Ectodermal cell (in vitro differentiated cells): Measurements from ENCODE around the gene IGSF5. TPM values are rescaled to one million over a fixed set of nuclear protein-coding genes. Genes with fewer than 3 reads are reported as not detected.
"Not testable (repeated sequence)": the region's sequence is repeated elsewhere in the genome, so short reads cannot be mapped to it uniquely, and the experiment has no call there.

ENCODE experiments used
- H3K27ac ChIP-seq: 2 replicates; pipeline ENCODE4 v1.7.0; 2013; ENCODE audit warnings: mild to moderate bottlenecking, low read depth, low read length; ENCODE audit not compliant: insufficient read depth, poor library complexity, severe bottlenecking
- H3K27me3 ChIP-seq: 2 replicates; pipeline ENCODE4 v1.7.0; 2013; ENCODE audit warnings: mild to moderate bottlenecking, low read length; ENCODE audit not compliant: insufficient read depth, control insufficient read depth, poor library complexity, severe bottlenecking
- H3K36me3 ChIP-seq: one replicate; pipeline ENCODE4 v1.7.0; 2013; ENCODE audit warnings: low read length; ENCODE audit not compliant: control insufficient read depth, insufficient read depth
- H3K4me1 ChIP-seq: one replicate; pipeline ENCODE4 v1.7.0; 2013; ENCODE audit warnings: low read length; ENCODE audit not compliant: control insufficient read depth, insufficient read depth
- H3K4me3 ChIP-seq: 2 replicates; pipeline ENCODE4 v1.7.0; 2013; ENCODE audit warnings: low read depth, low read length, control low read depth; ENCODE audit not compliant: insufficient read depth
- H3K9me3 ChIP-seq: 2 replicates; pipeline ENCODE4 v1.7.0; 2013; ENCODE audit warnings: mild to moderate bottlenecking, low read length, moderate library complexity; ENCODE audit not compliant: control insufficient read depth
- WGBS, 2 experiments: methylation state at CpG; one replicate each; pipeline ENCODE4 v1.1.7; 2013; ENCODE audit warnings: missing lambda C conversion rate in 2 of 2; 5-methylcytosine and 5-hydroxymethylcytosine counted together
- polyA plus RNA-seq, 4 experiments: library from polyadenylated mRNA; stranded (reverse); fragments of 50-300 nt; gene quantifications; one replicate each; pipeline ENCODE4 v1.2.3, GENCODE V29; 2013

Gene IGSF5
- polyA plus RNA-seq (2013, experiment 1 of 4) = 0.63 TPM
- polyA plus RNA-seq (2013, experiment 2 of 4) = 0.98 TPM
- polyA plus RNA-seq (2013, experiment 3 of 4) = 1.3 TPM
- polyA plus RNA-seq (2013, experiment 4 of 4) = 1.7 TPM

DNA sequence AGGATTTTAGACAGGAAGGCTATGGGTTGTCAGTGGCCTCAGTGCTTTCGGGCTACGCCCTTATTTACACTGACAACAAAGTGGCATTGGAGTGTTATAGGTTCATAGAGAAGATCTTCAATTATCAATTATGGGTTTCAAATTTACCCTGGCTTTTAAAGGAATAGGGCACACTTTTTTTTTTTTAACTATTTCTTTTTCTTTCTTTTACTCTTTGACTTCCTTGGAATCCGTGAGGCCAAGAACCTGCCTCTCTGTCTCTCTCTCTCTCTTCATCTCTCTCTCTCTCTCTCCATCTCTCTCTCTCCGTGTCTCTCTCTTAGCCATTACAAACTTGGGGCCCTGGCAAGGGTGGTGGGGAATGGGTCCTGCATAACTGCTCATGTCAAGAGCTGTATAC lies at the start of gene IGSF5:
IGSF5 (plus strand) TSS at position 301 of the 400 bp plus-strand sequence. CDS start 327 bp downstream, outside the sequence.
- H3K36me3 ChIP-seq, H3K4me1 ChIP-seq, H3K27me3 ChIP-seq, H3K4me3 ChIP-seq, H3K27ac ChIP-seq, H3K9me3 ChIP-seq: not testable (repeated sequence)
- WGBS, 2 experiments = 93 to 94% methylated on average over 4 of the region's 4 CpGs

DNA sequence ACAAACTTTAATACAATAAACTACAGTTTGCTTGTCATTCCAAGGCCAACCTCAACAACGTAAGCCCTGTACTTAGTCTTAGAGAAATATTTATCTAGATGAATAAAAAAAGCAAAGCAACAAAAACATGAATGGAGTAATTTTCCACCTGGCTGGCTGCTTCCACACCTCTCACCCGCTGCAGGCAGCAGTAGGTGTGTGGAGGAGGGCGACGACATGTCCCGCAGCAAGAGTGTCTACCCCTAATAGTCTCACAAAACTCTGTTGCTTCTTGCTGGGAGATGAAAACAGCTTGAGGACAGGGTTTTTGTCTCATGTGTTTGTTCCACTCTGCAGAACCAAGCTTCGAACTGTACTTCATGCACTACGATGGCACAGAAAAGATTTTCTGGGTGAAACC lies 48.8 kb upstream of the IGSF5 start:
- Histone ChIP-seq H3K9me3 (no peaks in the 10 kb centered on the region), H3K27ac (no peak overlapping the region), H3K36me3 (no peaks in the 10 kb centered on the region), H3K4me1 (no peaks in the 10 kb centered on the region), H3K27me3 (no peaks in the 10 kb centered on the region), H3K4me3 (no peak overlapping the region)
- WGBS, 2 experiments = 93 to 97% methylated on average over 4 to 6 of the region's 7 CpGs

DNA sequence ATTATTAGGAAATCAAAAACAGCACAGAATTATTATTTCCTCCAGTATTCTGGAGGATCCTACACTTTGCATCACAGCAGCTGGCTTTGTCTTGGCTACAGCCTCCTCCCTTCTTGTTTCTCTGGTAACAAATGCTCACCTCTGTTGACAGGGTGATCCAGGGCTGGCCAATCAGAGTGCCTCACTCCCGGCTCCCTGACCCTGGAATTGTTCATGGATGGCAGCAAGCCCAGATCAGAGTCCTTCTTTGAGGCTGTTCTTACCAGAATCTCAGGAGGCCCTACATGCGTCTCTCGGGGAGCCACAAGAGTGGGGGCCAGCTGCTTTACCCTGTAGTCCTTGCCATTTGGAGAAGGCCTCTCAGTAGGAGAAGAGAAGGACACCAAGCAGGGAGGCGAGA lies 48.4 kb upstream of the IGSF5 start:
- no peaks in the 10 kb centered on the region for H3K36me3 ChIP-seq
- no peak overlapping the region for H3K4me3 ChIP-seq
- H3K27me3 ChIP-seq = no peaks in the 10 kb centered on the region
- H3K27ac ChIP-seq = no peak overlapping the region
- no peaks in the 10 kb centered on the region for H3K9me3 ChIP-seq
- WGBS, 2 experiments = 80 to 86% methylated on average over 4 of the region's 4 CpGs
- H3K4me1 ChIP-seq = no peaks in the 10 kb centered on the region

DNA sequence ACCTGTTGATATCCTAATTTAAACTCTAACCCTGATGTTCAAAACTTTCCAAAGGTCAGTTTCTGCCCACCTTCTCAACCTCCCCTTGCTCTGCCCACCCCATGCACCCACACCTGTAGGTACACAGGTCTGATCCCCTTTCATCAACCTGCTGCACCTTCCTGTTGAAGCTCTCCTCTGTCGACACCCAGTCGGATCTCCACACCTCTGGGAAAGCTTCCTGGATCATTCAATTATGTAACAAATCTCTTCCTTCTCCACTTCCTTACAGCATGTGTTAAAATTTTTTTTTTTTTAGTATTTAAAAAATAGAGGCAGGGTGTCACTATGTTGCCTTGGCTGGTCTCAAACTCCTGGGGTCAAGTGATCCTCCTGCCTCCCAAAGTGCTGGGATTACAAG lies 44.7 kb upstream of the IGSF5 start:
- Histone ChIP-seq H3K9me3 (no peaks in the 10 kb centered on the region), H3K27me3 (no peaks in the 10 kb centered on the region), H3K36me3 (no peaks in the 10 kb centered on the region), H3K4me3 (no peak overlapping the region), H3K27ac (no peak overlapping the region), H3K4me1 (no peaks in the 10 kb centered on the region)
- WGBS, 2 experiments = 91 to 95% methylated on average over 2 of the region's 2 CpGs

DNA sequence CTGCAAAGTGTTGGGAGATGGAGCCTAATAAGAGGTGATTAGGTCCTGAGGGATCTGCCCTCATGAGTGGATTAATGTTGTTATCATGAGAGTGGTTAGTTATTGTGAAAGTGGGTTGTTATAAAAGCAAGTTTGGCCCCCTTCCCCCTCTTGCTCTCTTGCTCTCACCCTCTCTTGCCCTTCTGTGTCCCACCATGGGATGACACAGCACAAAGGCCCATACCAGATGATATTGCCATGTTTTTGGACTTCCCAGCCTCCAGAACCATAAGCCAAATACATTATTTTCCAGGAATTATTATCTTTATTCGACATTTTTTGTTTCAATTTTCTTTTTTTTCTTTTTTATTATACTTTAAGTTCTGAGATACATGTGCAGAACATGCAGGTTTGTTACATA lies 41.4 kb upstream of the IGSF5 start:
- Histone ChIP-seq H3K4me1 (no peaks in the 10 kb centered on the region), H3K4me3 (no peak overlapping the region), H3K27me3 (no peaks in the 10 kb centered on the region), H3K9me3 (no peaks in the 10 kb centered on the region), H3K27ac (no peak overlapping the region), H3K36me3 (no peaks in the 10 kb centered on the region)
- 86 to 100% methylated on average over 1 of the region's 1 CpG for WGBS, 2 experiments

DNA sequence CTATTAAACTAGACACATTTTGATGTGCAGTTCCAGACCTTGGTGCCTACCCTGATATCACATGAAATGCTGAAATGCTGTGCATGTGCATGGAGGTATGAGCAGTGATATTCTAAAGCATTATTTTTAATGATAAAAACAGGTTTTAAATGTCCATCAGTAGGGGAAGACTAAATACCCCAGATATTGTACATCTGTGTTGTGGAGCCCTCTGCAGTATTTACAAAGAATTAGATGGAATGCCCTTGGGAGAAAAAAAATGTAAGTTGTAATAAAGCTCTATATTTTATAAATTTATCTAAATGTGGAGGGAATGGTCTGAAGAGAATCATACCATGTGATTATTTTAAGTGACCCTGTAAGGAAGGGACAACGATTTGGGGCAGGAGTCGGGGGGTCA lies 39.1 kb upstream of the IGSF5 start:
- H3K27ac ChIP-seq = no peak overlapping the region
- no peaks in the 10 kb centered on the region for H3K27me3 ChIP-seq
- H3K36me3 ChIP-seq = no peaks in the 10 kb centered on the region
- H3K4me3 ChIP-seq = no peak overlapping the region
- 90 to 97% methylated on average over 2 of the region's 2 CpGs for WGBS, 2 experiments
- H3K4me1 ChIP-seq = no peaks in the 10 kb centered on the region
- H3K9me3 ChIP-seq = no peaks in the 10 kb centered on the region

DNA sequence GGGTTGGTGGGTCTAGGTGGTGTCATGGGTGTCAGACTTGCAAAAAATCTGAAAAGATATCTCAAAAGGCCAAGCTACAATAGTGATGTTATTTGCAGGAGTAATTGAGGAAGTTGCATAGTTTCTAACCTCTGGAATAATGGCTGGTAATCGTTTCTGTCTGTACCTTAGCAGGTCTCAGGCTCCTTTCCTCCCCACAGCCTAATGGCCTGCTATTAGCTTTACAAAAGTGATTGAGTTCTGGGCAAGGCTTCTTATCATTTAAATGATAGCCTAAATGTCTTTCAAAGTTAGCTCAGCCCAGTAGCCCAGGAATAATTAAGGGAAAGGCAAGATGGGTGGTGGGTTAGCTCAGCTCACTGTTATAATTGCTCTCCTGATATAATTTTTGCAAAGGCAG lies 37.7 kb upstream of the IGSF5 start:
- Histone ChIP-seq H3K27me3 (no peaks in the 10 kb centered on the region), H3K4me3 (no peak overlapping the region), H3K9me3 (no peaks in the 10 kb centered on the region), H3K36me3 (no peaks in the 10 kb centered on the region), H3K4me1 (no peaks in the 10 kb centered on the region), H3K27ac (no peak overlapping the region)
- WGBS, 2 experiments = 70 to 78% methylated on average over 1 of the region's 1 CpG

DNA sequence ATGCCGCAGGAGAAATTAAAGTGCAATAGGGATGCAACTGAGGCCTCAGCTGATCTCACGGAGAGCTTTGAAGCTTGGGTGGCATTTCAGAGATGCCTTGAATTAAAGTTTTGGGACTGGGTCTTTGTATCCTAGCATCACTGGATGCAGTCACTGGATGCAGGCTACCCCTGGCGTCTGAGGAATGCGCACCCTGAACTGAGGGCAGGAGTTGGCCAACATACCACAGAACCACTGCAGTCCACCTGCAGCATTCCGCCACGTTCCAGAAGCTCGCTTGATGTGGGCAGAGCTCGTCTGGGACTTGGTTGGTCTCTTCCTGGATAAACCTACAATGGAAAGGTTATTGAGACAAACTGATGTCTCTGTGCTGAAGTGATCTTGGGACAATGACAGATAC lies 34.1 kb upstream of the IGSF5 start:
- 94 to 97% methylated on average over 8 of the region's 8 CpGs for whole genome bisulfite sequencing, 2 experiments
- Histone ChIP-seq H3K4me1 (no peaks in the 10 kb centered on the region), H3K9me3 (no peaks in the 10 kb centered on the region), H3K4me3 (no peak overlapping the region), H3K27ac (no peak overlapping the region), H3K36me3 (no peaks in the 10 kb centered on the region), H3K27me3 (no peaks in the 10 kb centered on the region)

DNA sequence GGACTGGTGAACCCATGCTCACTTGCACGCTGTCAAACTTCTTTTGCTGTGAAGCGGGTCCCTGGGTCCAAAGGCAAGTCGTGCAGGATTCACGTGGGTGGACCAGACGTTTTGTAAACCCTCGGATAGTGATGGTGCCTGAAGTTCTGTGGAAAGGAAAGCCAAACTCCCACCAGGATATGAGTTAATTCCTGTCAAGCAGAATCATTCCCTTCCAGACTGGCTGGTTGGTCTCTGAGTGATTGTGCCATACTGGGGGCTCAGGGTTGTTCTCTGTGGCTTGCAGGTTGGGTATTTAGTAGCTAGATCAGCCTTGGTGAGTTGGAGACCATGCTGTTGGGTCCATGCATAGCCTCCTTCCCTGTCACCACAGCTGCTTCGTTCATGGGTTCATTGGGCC lies 32.7 kb upstream of the IGSF5 start:
- no peak overlapping the region for H3K27ac ChIP-seq
- no peaks in the 10 kb centered on the region for H3K4me1 ChIP-seq
- no peaks in the 10 kb centered on the region for H3K36me3 ChIP-seq
- H3K9me3 ChIP-seq = no peaks in the 10 kb centered on the region
- WGBS, 2 experiments = 92 to 96% methylated on average over 7 of the region's 7 CpGs
- H3K4me3 ChIP-seq = no peak overlapping the region
- no peaks in the 10 kb centered on the region for H3K27me3 ChIP-seq

DNA sequence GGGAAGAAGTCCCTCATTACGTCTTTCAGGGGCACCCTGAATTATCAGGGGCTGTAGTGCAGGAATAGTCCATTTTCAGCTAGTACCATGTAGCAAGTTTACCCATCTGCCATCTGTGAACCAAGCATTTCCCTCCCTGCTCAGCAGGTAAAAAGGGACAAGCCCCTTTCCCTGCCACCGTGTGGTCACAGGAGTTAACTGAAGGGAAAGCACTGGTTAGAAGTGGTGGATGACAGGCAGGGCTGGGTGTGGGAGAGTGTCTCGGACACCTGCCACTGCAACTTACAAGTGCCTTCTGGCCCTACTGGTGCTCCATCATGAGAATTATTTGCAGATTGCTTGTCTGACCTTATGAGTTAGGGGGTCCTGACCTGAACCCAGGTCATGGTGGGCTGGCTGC lies 32.0 kb upstream of the IGSF5 start:
- no peak overlapping the region for H3K4me3 ChIP-seq
- 59 to 65% methylated on average over 3 of the region's 3 CpGs for WGBS, 2 experiments
- no peak overlapping the region for H3K27ac ChIP-seq
- H3K9me3 ChIP-seq = no peaks in the 10 kb centered on the region
- no peaks in the 10 kb centered on the region for H3K4me1 ChIP-seq
- no peaks in the 10 kb centered on the region for H3K36me3 ChIP-seq
- no peaks in the 10 kb centered on the region for H3K27me3 ChIP-seq

DNA sequence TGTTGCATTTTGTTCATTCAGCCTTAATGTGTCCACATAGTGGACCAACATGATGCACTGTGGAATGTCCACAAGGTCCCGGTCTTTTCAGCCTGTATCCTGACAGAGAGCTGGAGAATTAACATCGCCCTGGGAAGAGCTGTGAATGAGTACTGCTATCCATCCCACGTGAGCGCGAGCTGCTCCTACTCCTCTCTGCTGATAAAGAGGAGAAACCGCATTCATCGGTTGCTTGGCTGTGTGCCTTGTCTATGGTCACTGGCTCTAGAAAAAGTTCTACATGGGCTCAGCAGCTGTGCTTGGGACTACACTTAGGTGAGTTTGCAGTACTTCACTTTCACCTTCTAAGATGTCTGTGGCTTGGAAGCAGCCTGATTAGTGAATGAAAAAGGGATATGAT lies 31.1 kb upstream of the IGSF5 start:
- Histone ChIP-seq H3K27ac (no peak overlapping the region), H3K36me3 (no peaks in the 10 kb centered on the region), H3K27me3 (no peaks in the 10 kb centered on the region), H3K9me3 (no peaks in the 10 kb centered on the region), H3K4me3 (no peak overlapping the region), H3K4me1 (no peaks in the 10 kb centered on the region)
- 95 to 96% methylated on average over 7 of the region's 7 CpGs for WGBS, 2 experiments
